A549 treated with dexamethasone at 1 μM for 4 hours (cell line): ENCODE measurements around the gene HTD2. TPM values are rescaled to one million over a fixed set of nuclear protein-coding genes. Genes with fewer than 3 reads are reported as not detected.

Experiments used
- total RNA-seq: library from RNA; stranded (reverse); fragments of 200-300 nt; extraction: Qiagen RNA extraction; gene quantifications from 5 replicates; pipeline ENCODE4 v1.2.3, GENCODE V29; 2022

HTD2 gene
- total RNA-seq, result 6.4 to 7.4 TPM (median 6.9 TPM) in 5 replicates

GRCh38 chr3:58305882-58306711, at the start of gene HTD2, which contains the start of gene RPP14:
HTD2 (plus strand) TSS chr3:58306520; CDS start chr3:58317614, 11,094 bp downstream.
RPP14 (plus strand) TSS chr3:58306245; CDS start chr3:58310330, 4,085 bp downstream.

GRCh38 chr3:58332575-58333188, 26.4 kb downstream of the HTD2 start, which contains the start of gene PXK:
PXK (plus strand) TSS chr3:58332892; CDS start chr3:58332989, 97 bp downstream.

Other genes with a start within 250 kb of the HTD2 start
- gene DNASE1L3, start 95.5 kb upstream of the HTD2 start, total RNA-seq, result 0.10 to 0.15 TPM (median 0.11 TPM) in 4 of 5 replicates, not detected in the other
- 9.3 to 12.0 TPM (median 11.4 TPM) in 5 replicates for gene ABHD6, start 68.7 kb upstream of the HTD2 start, total RNA-seq
- gene RPP14, start 275 bp upstream of the HTD2 start, total RNA-seq, result 11.1 to 13.0 TPM (median 11.6 TPM) in 5 replicates
- gene PXK, start 26.4 kb downstream of the HTD2 start, total RNA-seq, result 3.8 to 6.5 TPM (median 5.9 TPM) in 5 replicates
- gene PDHB, start 127.3 kb downstream of the HTD2 start, total RNA-seq, result 52.3 to 59.1 TPM (median 56.3 TPM) in 5 replicates
- 6.5 to 7.4 TPM (median 7.2 TPM) in 5 replicates for gene KCTD6, start 185.6 kb downstream of the HTD2 start, total RNA-seq
- gene ACOX2, start 230.7 kb downstream of the HTD2 start, total RNA-seq, result 6.0 to 9.0 TPM (median 7.1 TPM) in 5 replicates